Fibroblast of upper back skin (primary cell): ENCODE results near the gene ASXL3.
A peak's percentile ranks its signal among the peaks of the same experiment; 100 is the strongest.

Experiments used
- DNase-seq: peaks from one replicate; pipeline ENCODE4 v3.0.0-alpha.2; 2013

The ASXL3 gene

GRCh38 chr18:33665187-33665586, 87.2 kb downstream of the ASXL3 start:
- no peak for DNase-seq

- no peak for DNase-seq
Measured at GRCh38 chr18:33665641-33666040, 87.6 kb downstream of the ASXL3 start.

- DNase-seq, result no peak
Measured at GRCh38 chr18:33666915-33667314, 88.9 kb downstream of the ASXL3 start.

- no peak for DNase-seq
Measured at GRCh38 chr18:33669589-33669988, 91.6 kb downstream of the ASXL3 start.

- DNase-seq, result no peak
Measured at GRCh38 chr18:33670029-33670428, 92.0 kb downstream of the ASXL3 start.

DNA sequence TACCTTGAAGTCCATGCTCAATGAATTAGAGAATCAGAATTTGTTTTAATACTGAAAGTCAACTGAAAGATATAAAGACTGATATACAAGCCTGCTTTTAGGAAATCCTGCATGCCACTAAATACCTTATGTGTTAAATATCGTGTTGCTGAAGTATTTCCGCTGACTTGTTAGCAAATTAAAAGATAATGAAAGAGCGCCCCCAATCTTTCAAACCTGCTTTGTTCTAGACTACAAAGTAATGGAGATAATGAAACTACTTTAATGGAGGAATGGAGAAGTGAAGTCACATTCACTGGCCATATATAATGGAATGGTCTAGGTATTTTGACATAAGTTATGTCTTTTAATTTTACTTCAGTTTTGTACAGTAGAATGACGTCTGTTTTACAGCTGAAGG, 95.7 kb downstream of the ASXL3 start:
- no peak for DNase-seq

DNA sequence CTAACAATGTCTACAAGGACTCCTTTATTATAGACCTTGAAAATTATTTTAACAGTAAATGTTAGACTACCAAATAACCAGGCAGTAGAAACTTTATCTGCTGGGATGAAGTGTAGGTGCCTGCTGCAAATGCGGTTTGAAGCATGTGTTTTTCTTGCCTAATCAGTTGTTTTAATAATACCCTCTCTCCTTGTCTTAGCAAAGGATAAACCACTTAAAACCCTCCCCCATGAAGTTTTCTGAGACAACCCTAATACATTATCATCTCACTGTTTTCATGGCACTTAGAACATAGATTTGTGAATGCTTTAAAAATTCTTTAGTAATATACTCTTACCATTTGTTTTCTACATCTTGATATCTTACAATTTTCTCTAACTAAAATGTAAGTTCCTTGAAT, 98.6 kb downstream of the ASXL3 start:
- DNase-seq, result no peak

GRCh38 chr18:33677891-33678290, 99.9 kb downstream of the ASXL3 start:
- no peak for DNase-seq

GRCh38 chr18:33682436-33682835, 104.4 kb downstream of the ASXL3 start:
- no peak for DNase-seq

GRCh38 chr18:33694593-33694992, 116.6 kb downstream of the ASXL3 start:
- DNase-seq, result no peak

GRCh38 chr18:33696332-33697162, 118.5 kb downstream of the ASXL3 start:
- DNase-seq, result no peak

DNA sequence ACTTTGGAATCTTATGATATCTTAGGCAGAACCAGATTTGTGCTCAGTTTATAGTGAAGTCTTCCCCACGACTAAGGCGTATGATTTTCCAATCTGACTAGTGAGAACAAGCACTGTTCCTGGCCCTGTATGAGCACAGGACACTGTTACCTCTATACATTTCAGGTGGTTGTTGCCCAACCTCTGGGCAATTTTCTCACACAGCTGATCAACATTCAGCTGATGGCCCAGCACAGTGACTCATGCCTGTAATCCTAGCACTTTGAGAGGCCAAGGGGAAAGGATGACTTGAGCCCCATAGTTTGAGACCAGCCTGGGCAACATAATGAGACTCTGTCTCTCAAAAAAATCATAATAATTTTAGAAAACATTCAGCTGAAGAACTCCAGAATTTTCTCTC, 119.5 kb downstream of the ASXL3 start:
- no peak for DNase-seq

DNA sequence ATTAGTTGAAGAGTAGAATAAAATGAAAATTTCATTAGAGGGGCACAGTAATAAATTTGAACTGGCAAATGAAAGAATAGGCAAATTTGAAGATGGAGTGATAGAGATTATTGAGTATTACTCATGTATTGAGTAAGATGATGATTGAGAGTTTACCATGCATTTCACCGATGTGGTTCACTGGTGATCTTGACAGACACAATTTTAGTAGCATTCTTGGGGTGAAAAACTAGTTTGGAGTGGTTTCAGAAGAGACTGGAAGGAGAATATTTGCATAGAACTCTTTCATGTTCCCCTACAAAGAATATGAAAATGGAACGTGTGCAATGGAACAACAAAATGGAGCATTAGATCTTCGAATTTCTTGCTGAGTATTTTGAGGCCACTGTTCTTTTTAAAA, 121.4 kb downstream of the ASXL3 start:
- DNase-seq, result no peak

GRCh38 chr18:33700513-33700976, 122.5 kb downstream of the ASXL3 start:
- DNase-seq, result no peak

DNA sequence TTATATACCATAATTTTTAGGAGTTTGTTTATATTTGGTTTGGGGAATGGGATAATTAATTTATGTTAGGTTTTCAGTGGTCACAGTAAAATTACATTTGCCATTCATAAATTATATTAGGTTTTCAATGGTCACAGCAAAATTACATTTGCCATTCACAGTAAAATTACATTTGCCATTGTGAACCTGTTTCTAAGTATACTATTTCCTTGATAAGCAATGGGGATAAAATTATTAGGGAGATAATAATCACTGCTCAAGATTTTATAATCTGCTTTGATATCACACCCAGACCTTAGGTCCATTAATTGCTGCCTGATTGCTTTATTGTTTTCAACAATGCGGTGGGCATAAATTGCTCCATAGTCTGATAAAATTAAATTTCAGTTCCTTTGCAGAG, 124.6 kb downstream of the ASXL3 start:
- DNase-seq, result no peak

DNA sequence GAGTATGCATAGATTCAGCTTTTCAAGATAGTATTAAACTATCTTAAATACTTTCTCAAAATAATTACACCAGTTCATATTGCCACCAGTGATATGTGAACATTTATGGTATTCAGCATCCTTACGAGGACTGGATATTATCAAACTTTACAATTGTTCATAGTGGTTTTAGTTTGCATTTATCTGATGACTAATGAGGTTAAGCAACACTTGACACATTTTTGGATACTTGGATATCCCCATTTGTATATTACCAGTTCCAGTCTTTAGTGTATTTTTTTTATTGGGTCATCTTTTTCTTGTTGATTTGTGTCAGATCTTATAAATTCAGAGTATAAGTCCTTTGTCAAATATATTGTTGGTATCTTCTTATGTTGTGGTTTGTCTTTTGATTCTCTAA, 128.4 kb downstream of the ASXL3 start:
- peak; percentile 4 for DNase-seq

DNA sequence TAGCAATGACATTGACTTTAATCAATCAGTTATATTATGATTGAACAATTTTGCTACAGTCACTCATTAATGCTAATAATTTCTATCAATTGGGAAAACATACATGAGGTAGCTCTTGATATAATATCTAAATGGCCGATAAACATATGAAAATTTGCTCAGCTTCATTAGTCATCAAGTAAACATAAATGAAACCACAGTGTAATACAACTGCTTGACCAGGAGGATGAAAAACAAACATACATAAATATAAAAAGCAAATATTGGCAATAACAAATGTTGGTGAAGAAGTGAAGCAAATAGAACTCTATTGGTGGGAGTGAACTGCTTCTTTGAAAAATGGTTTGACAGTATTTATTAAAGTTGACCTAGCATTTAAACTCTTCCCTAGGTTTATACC, 130.9 kb downstream of the ASXL3 start:
- DNase-seq, result no peak

- no peak for DNase-seq
Measured at GRCh38 chr18:33710269-33710668, 132.2 kb downstream of the ASXL3 start.

DNA sequence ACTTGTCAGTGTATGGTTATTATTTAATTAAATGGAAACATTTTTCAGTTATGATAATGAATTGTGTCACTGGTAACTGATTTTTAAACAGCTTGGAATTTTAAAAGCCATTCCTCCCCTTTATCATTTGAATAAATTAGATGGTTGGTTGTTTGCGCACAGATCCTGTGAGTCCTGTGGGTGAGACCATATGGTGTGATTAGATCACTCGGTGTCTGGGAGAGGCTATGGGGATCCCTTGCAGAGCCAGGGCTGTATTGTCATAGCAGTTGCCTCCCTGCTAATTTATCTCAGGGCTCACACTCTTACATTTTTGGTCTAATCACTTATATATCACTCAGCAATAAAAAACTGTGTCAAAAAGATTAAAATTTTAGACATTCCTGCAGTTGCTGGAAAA, 133.5 kb downstream of the ASXL3 start:
- peak; percentile 6 for DNase-seq

GRCh38 chr18:33712719-33713118, 134.7 kb downstream of the ASXL3 start:
- DNase-seq, result no peak

DNA sequence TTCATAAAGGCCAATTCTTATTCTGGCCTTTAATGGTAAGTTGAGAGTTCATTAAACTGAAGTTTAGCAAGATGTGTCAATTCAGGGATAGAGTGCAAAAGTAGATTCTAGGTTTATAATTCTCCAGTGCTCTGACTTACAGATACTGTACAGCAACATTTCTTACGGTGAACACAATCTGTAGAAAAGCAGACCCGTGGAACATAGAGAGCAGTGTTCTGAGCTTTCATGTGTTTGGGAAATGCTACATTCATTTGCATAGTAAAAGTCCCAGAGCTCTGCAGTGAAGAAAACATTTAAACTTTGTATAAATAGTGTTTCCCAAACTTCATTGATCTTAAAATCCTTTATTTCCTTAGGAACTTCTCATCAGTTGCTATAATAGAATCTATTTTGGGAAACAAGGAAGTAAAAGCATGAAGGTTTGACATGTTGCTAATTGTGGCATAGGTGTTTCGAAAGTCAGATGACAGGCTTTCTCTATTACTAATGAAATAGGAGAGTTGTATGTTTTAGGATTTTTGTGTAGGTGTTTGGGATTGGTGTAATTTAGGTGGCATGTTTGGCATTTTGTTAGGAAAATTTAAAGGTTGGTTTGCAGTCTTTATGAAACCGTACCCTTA, 138.2 kb downstream of the ASXL3 start:
- DNase-seq, result no peak

GRCh38 chr18:33717339-33717738, 139.3 kb downstream of the ASXL3 start:
- no peak for DNase-seq

- peak; percentile 66 for DNase-seq
Measured at GRCh38 chr18:33720133-33720532, 142.1 kb downstream of the ASXL3 start.

DNA sequence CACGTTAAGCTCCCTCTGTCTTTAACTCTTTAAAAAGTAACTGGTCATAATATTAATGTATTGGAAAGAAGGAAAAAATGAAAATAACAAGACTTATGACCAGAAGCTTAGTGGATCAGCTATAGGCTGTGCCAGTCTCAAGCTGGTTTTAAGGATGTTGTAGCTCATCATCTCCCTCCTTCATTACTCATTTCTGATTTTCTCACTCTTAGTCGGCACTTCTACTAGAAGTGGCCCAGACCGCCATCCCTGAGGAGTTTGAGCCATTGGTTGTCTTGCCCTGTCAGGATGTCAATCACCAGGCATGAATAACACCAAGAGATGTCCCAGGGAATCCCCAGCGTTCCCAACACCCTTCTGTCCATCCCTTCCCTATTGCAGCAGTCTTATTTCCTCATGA, 151.5 kb downstream of the ASXL3 start:
- no peak for DNase-seq

DNA sequence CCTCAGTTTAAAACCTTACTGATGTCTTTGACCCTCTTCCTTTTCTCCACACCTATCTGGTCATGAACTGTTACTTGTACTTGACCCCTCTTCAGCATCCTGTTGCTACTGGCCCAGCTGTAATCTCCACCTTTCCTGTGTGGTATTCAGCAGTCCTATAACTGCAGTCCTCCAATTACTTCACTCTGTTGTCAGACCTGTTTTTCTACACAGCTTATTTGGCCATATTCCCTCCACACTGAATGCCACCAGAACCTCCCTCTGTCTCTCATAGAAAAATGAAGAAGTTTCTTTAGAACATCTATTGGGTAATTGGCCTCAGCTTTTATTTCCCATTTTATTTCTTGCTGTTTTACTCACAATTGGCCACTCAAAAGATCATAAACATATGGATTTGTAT, 155.4 kb downstream of the ASXL3 start:
- no peak for DNase-seq
